SIG-M5 treated with dmso at 0.1 percent for 504 hours (cell line): ENCODE results near the gene ZNF385B.
"Not testable (repeated sequence)": the region's sequence is repeated elsewhere in the genome, so short reads cannot be mapped to it uniquely, and the experiment has no call there.

Experiments used
- DNase-seq: peaks from one replicate; lab custom pipeline; 2025; ENCODE audit not compliant: unreplicated experiment; lab: John Stamatoyannopoulos, UW

The ZNF385B gene

DNA sequence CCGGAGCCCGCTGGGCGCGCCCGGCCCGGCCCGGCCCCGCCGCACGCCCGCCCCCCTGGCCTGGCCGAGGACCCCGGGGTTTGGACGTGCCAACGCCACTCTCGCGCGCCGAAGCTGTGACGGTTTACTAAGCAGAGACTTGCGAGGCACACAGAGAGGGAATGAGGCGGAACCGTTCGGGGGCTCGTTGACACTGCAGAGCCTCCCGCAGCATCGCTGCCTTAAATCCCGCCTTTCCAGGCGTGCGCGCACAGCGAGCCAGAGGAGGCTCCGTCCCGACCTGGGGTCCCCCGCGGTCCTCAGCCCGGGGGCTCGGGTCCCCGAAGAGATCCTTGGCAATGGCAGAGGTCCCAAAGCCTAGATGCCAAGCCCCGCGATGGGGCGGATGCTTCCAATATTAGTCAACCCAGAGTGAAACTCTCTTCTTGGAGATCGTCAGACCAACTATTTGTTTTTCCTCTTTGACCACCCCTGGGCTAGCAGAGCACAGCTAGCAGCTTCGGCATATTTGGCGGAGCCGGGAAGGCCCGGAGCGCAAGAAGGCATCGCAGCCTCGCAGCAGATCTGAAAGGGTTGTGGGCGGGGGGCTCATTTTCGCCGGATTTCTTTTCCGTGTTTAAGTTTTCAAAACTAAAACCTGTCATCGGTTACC, at the start of gene ZNF385B:
TSS of gene ZNF385B (minus strand) at position 197 of the 652 bp plus-strand sequence.
- DNase-seq: no peak

DNA sequence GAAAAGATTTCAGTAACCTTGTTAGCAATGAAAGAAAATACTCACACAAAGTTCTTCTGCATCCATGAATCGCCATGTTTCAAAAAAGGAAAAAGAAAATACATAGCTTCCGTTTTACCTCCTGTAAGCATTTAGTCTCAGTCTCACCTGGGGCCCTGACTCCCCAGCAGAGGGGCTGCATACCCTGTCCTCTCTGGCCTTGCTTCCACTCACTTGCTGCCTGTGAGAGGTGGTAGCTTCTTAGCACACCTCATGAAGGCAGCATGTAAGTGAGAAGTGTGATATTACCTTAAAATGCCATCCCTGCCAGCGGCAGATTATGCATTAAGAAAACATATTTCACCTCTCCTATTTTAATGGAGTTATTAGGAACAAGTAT, 49.3 kb upstream of the ZNF385B start:
- DNase-seq: no peak

DNA sequence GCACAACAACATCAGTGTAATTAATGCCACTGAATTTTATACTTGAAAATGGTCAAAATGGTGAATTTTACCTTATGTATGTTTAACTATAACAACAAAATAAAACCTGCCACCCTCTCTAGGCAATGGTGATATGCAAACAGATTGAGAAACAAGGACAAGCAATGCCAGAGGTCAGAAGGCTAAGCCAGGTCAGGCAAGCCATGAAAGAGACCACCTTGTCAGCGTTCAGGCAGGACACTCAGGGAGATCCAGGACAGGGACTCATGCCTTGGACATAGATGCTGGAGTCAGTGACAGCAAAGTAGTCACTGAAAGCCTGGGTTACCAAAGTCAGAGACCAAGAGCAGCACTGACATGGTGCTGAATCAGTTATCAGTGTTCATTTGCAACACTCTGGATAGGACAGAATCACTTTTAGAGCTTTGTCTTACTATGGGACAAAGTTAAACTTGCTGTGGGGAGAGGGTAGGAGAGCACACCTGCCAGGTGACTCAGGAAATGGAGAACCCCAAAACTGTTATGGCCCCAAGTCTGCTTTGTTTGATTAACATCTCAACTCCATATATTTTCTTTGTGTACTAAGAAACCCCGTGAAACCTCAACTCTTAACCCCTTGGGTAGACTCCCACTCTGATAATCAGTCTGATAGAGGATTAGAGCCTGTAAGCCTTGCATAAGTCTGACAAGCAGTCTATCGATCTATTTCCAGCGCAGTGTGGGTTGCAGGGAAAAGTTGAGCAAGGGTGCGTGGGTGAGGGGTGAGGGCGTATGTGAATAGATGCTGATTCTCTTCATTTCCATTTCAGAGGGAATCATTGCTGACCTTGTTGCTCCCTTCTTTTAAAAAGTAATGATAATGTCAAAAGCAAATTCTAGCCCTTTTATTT, 48.7 kb upstream of the ZNF385B start:
- DNase-seq: no peak

DNA sequence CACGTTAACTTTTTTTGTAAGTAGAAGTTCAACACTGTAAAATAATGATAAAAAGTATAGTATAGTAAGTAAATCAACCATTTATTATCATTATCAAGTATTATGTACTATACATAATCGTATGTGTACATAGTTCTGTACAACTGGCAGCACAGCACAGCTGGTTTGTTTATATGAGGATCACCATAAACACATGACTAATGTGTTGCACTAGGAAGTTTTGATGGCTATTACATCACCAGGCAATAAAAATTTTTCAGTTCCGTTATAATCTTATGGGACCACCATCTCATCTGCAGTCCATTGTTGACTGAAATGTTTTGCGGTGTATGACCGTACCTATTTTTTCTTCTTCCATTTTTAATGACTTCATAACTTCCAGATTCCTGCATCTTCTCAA, 39.2 kb upstream of the ZNF385B start:
- no peak for DNase-seq

DNA sequence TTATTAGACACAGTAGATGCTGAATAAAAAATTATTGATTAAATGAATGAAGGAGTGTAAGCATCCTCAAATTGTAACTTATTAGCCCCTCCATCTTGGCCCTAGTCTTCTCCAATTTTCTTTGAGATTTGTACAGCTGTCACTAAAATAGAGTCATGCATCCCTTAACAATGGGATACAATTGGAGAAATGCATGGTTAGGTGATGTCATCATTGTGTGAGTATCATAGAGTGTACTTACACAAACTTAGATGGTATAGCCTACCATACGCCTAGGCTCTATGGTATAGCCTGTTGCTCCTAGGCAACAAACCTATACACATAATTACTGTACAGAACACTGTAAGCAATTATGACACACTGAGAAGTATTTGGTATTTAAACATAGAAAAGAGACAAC, 38.3 kb upstream of the ZNF385B start:
- no peak for DNase-seq

DNA sequence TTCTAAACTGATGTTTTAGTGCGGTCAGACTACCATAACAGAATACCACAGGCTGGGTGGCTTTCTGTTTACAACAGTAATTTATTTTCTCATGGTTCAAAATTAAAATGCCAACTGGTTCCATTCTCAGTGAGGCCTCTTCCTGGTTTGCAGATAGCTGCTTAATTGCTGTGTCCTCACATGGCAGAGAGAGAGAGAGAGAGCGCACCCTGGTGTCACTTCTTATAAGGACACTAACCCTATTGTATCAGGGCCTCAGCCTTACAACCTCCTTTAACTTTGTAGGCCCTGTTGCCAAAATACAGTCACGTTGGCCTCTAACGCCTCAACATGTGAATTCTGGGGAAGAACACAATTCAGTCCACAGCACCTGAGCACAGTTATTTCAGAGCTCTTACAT, 37.5 kb upstream of the ZNF385B start:
- peak; percentile 60 for DNase-seq

DNA sequence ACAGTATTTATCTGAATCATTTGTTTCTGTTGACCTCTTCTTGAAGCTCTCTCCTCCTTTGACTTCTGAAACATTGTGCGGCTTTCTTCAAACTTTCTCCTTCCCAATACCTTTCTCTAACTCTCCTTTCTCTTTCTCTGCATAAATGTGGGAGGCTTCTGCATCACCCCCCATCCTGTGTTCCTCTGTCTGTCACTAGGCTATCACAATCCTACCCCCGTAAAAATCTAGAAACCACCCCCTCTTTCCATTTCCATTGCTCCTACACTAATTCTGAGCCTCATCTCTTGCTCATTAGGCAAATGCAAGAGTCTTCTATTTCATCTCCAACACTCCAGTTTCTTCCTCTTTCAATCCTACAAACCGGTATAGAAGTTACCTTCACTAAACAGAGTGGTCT, 32.2 kb upstream of the ZNF385B start:
- DNase-seq: no peak

DNA sequence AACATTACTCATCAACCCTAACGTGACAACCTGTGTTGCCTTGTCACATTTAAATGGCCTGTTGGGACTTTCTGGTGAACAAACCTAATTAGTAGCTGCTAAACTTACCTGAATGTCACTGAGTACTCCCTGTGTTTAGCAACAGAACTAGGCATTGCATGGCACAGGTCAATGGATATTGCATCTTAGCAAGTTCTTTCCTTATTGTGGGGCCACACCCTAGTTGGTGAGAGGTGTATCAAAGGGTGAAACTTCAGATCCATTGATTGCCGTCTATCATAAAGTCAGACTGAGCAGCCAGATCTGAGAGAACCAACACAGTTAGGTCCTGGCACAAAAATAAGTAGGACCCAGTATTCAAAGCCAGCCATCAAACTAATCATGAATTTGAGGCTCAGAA, 29.8 kb upstream of the ZNF385B start:
- DNase-seq: no peak

DNA sequence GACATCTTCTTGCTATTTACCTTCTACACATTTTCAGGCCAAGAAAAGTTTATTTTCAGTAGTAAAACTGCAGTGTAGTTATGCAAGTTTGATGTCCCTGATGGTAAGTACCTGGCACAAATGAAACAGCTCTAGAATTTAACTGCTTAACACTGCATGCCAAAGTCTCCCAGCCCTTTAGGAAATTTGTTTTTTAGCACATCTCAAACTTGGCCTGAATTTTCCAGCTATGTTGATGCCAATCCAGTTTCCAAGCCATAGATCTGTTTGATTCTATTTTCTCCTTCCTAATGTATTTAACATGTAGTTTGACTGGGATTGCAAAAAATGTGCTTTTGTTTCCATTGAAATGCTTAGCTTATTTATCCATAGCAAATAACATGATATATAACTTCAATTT, 29.3 kb upstream of the ZNF385B start:
- DNase-seq: no peak

DNA sequence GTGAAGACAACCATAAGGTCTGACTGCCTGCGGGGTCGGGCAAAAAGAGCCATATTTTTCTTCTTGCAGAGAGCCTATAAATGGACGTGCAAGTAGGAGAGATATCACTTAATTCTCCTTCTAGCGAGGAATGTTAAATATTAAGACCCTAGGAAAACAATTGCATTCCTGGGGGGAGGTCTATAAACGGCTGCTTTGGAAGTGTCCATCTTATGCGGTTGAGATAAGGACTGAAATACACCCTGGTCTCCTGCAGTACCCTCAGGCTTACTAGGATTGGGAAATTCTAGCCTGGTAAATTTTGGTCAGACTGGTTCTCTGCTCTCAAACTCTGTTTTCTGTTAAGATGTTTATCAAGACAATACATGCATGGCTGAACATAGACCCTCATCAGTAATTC, 27.2 kb upstream of the ZNF385B start:
- DNase-seq: not testable (repeated sequence)

DNA sequence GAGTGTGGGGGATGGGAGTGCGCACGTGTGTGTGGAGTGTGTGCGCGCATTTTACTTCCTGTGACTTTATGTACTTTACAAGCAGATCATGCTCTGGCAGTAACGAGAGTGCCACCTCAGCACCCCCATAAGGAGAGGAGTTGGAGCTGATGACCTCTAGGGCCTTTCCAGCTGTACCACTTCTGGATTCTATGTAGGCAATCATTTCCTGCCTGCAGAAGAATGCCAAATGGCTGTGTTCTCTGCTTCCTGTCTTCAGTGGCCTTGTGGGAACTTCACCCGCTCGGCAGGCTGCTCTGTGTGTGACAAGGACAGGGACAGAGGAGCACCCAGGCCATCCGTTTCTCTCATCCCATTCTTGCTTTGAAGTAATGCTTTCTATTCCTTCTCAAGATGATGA, 22.8 kb upstream of the ZNF385B start:
- DNase-seq: no peak

DNA sequence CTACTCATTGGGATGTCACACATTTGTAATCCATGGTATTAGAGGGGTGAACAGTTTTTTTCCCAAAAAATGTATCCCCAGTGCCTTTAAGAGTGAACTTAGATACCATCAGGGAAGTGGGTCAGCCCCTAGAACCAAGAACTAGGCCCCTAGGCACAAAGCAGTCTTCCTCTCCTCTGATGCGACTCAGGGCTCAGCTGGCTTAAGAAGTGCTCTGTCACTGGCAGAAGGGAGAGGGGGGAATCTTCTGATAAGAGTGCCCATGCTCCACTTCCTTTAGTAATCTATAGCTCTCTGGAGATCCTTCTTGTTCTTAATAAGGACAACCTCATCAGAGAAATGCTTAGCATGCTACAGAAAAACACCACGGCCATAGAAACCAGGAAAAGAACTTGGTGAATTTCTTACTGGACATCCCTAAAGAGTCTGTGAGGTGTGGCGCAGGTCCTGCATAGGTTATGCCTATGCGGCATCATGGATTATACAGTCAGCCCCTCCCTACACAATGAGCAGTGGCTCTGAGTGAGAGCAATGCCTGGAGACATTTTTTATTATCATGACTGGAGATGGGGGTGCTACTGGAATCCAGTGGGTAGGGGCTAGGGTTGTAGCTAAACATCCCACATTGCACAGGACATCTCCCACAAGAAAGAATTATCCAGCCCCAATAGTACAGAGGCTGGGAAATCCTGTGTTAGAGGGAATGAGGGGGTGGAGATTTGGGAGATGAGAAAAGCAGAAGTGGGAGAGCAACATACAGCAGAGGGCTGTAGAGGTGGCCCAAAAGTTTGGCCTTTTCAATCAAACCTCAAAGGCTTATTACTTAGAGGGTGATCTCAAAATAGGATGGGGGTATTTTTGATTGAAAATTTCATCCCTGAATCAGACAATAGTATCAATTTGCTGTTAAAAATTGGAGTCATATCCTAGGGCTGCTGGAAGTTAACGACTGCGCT, 21.7 kb upstream of the ZNF385B start:
- no peak for DNase-seq

DNA sequence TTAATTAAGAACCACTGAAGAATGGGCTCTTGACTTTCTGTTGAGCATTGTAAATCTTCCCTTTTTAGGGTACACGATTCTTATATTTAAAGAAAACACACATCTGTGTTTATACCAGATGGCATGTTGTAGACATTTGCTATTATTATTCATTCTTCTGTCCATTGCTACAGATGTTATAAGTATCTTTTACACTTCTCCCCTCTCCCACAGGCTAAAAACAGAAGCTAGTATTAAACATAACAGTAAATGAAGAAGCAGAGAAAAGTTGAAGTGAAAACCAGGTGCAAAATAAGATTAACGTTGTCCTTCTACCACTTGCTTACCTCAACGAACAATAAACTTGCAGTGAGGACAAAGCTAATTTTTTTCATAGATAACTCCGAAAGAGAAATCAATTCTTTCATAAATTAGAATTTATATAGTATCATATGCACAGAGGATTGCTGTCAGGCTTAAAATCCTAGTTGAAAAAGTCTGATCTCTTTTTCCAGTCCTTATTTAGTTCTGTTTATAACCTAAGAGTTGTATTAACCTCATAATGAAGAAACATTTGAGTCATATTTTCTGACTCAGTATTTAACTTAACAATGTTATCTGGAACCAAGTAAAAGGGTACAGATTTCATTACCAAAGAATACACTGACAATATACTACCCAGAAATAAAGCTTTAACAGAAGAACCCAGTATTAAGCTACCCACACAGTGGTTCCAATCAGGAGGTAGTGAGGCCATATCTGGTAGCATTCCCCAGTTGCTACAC, 16.4 kb upstream of the ZNF385B start:
- no peak for DNase-seq

DNA sequence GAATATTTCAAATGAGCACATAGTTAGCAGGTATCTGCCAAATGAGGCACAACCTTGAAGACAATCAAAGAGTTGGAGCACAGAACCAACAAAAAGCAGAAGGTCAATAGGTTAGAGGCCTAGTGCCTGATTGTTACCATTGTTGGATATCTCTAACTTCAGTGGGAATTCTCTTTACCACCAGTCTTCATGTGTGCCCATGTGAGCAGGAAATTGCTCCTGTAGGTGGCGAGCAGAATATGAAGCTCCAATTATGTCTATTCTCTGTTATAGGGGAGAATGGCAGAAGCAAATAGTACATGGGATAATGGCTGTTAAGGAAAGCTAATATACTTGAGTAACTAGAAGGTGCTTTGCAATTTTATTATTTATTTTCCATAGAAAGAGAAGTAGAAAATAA, 14.9 kb upstream of the ZNF385B start:
- DNase-seq: no peak

DNA sequence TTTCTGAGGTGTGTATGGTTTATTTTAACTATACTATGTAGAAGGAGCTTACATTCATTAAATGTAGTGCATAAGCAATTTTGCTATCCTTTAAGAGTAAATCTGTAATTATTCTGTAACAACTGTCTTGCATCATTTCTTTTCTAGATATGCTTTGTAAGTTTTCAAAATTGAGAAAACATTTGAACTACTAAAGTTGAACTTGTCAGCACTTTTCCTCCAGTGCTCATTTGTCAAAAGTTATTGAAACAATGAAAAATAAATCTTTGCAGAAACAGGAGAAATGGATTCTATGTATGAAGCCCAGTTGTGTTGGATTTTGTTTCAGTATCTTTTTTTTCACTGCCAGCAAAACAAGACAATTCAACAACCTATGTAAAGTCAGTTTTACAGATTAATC, 14.5 kb upstream of the ZNF385B start:
- DNase-seq: no peak

DNA sequence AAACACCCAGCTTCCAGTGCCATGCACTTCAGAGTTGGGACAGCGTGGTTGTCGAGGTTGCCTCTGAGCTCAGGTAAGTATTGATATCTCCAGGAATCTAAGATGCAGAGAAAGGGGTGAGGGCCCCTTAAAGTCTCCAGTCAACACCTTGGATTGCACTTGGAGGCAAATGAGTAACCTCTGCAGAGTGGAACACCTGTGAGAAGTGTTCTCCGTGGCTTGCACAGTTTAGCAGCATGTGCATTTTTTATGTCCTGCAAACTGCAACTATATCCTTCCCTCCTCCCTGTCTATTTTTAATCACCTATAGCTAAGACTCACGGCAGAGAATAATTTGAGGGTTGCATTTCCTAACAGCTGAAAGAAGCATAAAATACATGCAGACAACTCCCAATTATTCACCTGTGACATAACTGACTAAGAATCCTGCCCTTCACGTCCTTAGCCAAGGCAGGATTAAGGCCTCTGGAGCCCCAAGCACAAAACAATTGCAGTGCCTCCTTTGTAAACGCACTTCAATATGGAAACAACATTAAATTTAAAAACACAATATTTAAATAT, 1.6 kb upstream of the ZNF385B start:
- no peak for DNase-seq

DNA sequence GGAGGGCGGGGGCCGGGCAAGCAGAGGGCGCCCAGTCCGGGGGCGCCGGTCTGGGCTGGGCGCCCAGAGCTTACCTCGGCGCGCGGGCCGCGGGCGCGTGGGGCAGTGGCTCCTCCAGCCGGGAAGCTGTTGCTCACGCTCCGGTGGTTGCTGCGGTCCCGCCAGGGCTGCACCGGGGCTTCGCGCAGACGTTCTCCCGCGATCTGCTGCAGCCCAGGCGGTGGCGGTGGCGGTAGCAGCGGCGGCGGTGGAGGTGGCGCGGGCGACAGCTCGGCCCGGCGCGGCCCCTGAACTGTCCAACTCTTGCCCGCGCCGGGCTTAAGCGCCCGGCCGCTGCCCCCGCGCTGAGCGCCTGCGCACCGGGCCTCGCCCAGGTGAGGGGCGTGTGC, 391 bp downstream of the ZNF385B start:
- no peak for DNase-seq

DNA sequence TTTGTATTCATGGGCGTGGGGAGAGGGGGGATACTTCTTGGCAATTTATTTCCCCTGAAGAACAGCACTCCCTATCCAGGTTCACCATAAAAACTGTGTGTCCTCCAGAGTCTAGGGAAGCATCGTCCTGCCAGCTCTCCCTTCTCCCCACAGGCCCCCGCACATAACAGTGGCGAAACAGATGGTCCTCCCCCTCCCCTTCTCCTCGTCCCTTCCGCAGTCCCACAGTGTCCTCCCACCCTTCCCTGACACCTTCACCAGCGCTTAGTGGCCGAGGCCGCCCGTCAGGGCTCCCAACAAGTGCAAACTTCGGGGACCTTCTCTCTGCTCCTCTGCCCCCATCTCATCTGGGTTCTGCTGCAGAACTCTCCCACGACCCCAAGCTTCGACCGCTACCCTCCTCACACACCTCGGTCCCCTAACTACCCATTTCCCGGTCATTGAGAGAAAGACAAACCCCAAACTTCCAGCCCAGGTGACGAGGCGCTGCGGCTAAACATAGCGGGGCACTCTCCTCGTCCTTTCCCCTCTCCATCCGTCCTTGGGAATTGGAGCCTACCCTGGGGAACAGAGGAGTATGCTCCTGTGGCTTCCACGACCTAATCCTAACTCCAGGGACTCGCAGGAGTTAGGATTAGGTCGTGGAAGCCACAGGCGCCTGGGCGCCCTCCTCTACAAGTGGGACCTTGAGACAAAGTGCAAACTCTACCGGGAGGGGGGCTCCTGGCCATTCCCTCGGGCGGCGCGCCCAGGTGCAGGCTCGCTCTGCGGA, 971 bp downstream of the ZNF385B start:
- no peak for DNase-seq

DNA sequence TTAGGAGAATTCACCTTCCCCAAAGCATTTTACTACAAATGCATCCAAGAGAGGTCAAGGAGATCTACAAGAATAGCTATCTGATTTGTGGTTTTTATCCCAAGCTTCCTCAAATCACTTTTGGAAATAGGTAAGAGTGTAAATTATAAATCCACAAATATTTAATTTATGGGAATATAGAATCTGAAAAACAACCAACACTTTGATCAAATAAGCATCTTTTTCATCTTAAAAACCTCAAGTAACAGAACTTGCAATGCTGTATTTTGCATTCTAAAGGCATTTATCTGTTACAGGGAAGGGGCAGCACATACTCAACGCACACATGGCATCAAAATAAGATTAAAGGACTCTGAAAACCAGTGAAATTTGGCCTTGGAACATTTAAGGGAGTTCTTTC, 1.9 kb downstream of the ZNF385B start:
- DNase-seq: no peak

DNA sequence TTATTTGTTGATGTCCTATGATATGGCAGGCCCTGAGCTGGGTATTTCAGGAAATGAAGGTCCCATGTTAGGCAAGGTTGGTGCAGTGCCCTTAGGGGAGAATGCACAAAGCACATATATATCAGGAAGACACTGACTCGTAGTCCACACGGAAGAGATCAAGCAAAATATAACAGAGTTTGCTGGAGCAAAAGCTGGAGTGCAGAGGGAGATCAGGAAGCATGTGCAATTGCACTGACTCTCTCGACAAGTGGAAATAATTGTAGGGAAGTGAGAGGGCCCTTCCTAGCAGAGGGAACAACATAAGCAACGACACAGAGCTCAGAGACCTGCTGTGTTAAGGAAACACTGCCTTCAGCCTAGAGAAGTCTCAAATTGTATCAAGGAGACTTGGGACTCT, 4.2 kb downstream of the ZNF385B start:
- no peak for DNase-seq
